Measurements from ENCODE around the gene FBXW8.

Gene FBXW8

DNA sequence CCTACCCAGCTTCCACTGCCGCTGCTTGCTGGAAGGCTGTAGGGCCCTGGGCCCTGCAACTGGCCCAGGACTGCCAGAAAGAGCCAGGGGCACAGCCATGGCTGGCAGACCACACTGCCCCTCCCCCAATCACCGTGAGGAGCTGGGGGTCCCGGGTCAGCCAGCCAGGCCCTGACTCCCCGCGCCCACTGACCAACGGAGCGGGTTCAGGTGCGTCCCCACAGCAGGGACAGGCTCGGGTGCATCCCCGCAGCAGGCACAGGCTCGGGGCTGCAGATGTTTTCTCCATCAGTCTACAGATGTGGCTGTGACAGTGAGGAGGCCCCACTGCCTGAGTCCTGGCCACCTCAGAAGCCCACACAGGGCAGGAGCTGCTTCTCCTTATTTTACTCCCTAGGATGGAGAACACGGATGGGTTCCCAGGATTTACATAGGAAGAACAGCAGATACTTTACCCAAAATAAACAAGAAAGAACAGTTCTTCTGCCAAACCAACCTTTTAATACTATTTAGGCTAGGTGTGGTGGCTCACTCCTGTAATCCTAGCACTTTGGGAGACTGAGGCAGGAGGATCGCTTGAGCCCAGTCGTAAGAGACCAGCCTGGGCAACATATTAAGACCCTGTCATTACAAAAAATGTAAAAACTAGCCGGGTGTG lies 127.4 kb downstream of the FBXW8 start:
- no peak overlapping the region for H3K27ac ChIP-seq
- TF ChIP-seq FOXP2 (optimal IDR thresholded peaks at IDR 0.05; ENCODE audit: control extremely low read depth, extremely low read length, insufficient read depth), result no peak
- TF ChIP-seq POLR2AphosphoS5 (IDR thresholded peaks at IDR 0.05; ENCODE audit: borderline replicate concordance, low read depth, low read length), result no peak
- TF ChIP-seq EZH2 (IDR thresholded peaks at IDR 0.05), result no peak
- no peak for DNase-seq (ENCODE audit: low read depth, low spot score)
- no peaks in the 10 kb centered on the region for H3K9me3 ChIP-seq (ENCODE audit: low read depth, low read length)
- H3K9ac ChIP-seq (ENCODE audit: insufficient read length), result no peak overlapping the region
- H3K4me3 ChIP-seq, result no peak overlapping the region
- H3K36me3 ChIP-seq (ENCODE audit: insufficient read depth, low read length), result no peaks in the 10 kb centered on the region

- TF ChIP-seq POLR2AphosphoS5 (IDR thresholded peaks at IDR 0.05; ENCODE audit: borderline replicate concordance, low read depth, low read length) (no peak), FOXP2 (optimal IDR thresholded peaks at IDR 0.05; ENCODE audit: control extremely low read depth, extremely low read length, insufficient read depth) (no peak), EZH2 (IDR thresholded peaks at IDR 0.05) (no peak)
- no peaks in the 10 kb centered on the region for H3K9me3 ChIP-seq (ENCODE audit: low read depth, low read length)
- H3K36me3 ChIP-seq (ENCODE audit: insufficient read depth, low read length), result no peaks in the 10 kb centered on the region
- DNase-seq (ENCODE audit: low read depth, low spot score), result no peak
- no peak overlapping the region for H3K4me3 ChIP-seq
- H3K9ac ChIP-seq (ENCODE audit: insufficient read length), result no peak overlapping the region
- H3K27ac ChIP-seq, result no peak overlapping the region
Measured at GRCh38 chr12:117038919-117039318, 128.2 kb downstream of the FBXW8 start.

DNA sequence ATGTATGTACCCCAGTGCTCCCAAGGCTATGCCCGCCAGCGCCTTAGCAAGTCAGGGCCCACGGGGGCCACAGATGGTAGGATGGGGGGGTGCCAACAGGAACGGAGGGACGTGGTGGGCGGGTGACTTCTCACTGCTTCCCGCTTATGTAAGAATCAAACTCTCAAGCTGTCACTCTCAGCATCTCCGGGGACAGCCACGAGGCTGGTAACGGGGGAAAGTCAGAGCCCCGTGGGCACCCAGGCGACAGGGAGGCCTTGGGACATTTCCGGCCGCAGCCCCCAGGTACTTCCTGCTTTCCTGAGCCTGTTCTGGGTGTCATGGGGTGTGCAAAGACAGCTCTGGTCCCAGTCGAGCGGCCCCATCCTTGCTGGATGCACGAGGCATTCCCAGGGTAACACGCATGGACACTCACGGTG lies 129.2 kb downstream of the FBXW8 start:
- H3K36me3 ChIP-seq (ENCODE audit: insufficient read depth, low read length), result no peaks in the 10 kb centered on the region
- TF ChIP-seq EZH2 (IDR thresholded peaks at IDR 0.05), result no peak
- TF ChIP-seq FOXP2 (optimal IDR thresholded peaks at IDR 0.05; ENCODE audit: control extremely low read depth, extremely low read length, insufficient read depth), result no peak
- H3K9ac ChIP-seq (ENCODE audit: insufficient read length), result no peak overlapping the region
- no peaks in the 10 kb centered on the region for H3K9me3 ChIP-seq (ENCODE audit: low read depth, low read length)
- no peak overlapping the region for H3K4me3 ChIP-seq
- DNase-seq (ENCODE audit: low read depth, low spot score), result no peak
- H3K27ac ChIP-seq, result no peak overlapping the region

GRCh38 chr12:117040496-117040895 lies 129.7 kb downstream of the FBXW8 start:
- H3K4me3 ChIP-seq, result no peak overlapping the region
- no peaks in the 10 kb centered on the region for H3K36me3 ChIP-seq (ENCODE audit: insufficient read depth, low read length)
- no peak overlapping the region for H3K9ac ChIP-seq (ENCODE audit: insufficient read length)
- H3K27ac ChIP-seq, result no peak overlapping the region
- TF ChIP-seq POLR2AphosphoS5 (IDR thresholded peaks at IDR 0.05; ENCODE audit: borderline replicate concordance, low read depth, low read length) (no peak), EZH2 (IDR thresholded peaks at IDR 0.05) (no peak), FOXP2 (optimal IDR thresholded peaks at IDR 0.05; ENCODE audit: control extremely low read depth, extremely low read length, insufficient read depth) (no peak)
- no peak for DNase-seq (ENCODE audit: low read depth, low spot score)
- no peaks in the 10 kb centered on the region for H3K9me3 ChIP-seq (ENCODE audit: low read depth, low read length)

DNA sequence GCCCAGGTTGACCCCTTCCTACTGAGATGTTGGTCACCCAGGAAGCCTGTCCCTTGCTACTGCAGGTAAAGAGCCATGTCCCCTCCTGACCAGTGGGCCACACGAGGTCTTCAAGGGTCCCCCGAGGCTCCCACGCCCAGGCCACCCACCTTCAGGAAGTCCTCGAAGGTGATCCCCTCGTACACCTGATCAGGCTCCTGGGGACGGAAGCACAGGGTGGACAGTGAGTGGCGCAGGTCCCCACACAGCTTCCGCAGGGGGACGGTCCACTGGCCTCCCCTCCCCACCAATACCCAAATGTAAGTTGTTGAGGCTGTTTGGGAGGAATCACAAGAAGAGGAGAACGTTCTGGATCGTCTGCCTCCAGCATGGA lies 131.0 kb downstream of the FBXW8 start:
- Histone ChIP-seq H3K4me3 (no peak overlapping the region), H3K36me3 (ENCODE audit: insufficient read depth, low read length) (no peaks in the 10 kb centered on the region), H3K9me3 (ENCODE audit: low read depth, low read length) (no peaks in the 10 kb centered on the region), H3K9ac (ENCODE audit: insufficient read length) (no peak overlapping the region), H3K27ac (no peak overlapping the region)
- TF ChIP-seq POLR2AphosphoS5 (IDR thresholded peaks at IDR 0.05; ENCODE audit: borderline replicate concordance, low read depth, low read length) (no peak), EZH2 (IDR thresholded peaks at IDR 0.05) (no peak), FOXP2 (optimal IDR thresholded peaks at IDR 0.05; ENCODE audit: control extremely low read depth, extremely low read length, insufficient read depth) (no peak)
- DNase-seq (ENCODE audit: low read depth, low spot score), result no peak

GRCh38 chr12:117042171-117042842 lies 131.6 kb downstream of the FBXW8 start:
- Histone ChIP-seq H3K9me3 (ENCODE audit: low read depth, low read length) (no peaks in the 10 kb centered on the region), H3K27ac (no peak overlapping the region)
- DNase-seq (ENCODE audit: low read depth, low spot score), result no peak

DNA sequence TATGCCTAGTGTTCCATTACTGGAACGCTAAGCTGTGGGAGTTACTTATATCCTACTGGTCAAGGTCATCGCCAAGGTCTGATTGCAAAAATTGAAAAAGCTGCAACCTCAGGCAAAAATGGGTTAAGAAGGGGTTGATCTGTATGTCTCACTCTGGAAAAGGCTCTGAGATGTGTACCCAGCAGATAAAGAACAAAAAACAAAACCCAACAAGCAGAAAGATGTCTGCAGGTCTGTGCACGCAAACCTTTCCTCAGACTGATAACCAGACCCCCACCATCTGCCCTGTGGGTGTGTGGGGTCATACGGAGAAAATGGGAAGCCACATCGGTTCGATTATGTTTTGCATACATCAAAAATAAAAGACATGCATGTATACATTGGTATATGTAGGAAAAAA lies 132.1 kb downstream of the FBXW8 start:
- Histone ChIP-seq H3K36me3 (ENCODE audit: insufficient read depth, low read length) (no peaks in the 10 kb centered on the region), H3K9me3 (ENCODE audit: low read depth, low read length) (no peaks in the 10 kb centered on the region), H3K9ac (ENCODE audit: insufficient read length) (no peak overlapping the region), H3K27ac (no peak overlapping the region), H3K4me3 (no peak overlapping the region)
- no peak for DNase-seq (ENCODE audit: low read depth, low spot score)
- no peak for TF ChIP-seq EZH2 (IDR thresholded peaks at IDR 0.05)
- no peak for TF ChIP-seq FOXP2 (optimal IDR thresholded peaks at IDR 0.05; ENCODE audit: control extremely low read depth, extremely low read length, insufficient read depth)
- no peak for TF ChIP-seq POLR2AphosphoS5 (IDR thresholded peaks at IDR 0.05; ENCODE audit: borderline replicate concordance, low read depth, low read length)

More at GRCh38 chr12:117042171-117042842, 131.6 kb downstream of the FBXW8 start:
- no peak for TF ChIP-seq POLR2AphosphoS5 (IDR thresholded peaks at IDR 0.05; ENCODE audit: borderline replicate concordance, low read depth, low read length)
- no peak for TF ChIP-seq EZH2 (IDR thresholded peaks at IDR 0.05)
- no peak for TF ChIP-seq FOXP2 (optimal IDR thresholded peaks at IDR 0.05; ENCODE audit: control extremely low read depth, extremely low read length, insufficient read depth)
- no peak overlapping the region for H3K9ac ChIP-seq (ENCODE audit: insufficient read length)
- no peak overlapping the region for H3K4me3 ChIP-seq
- H3K36me3 ChIP-seq (ENCODE audit: insufficient read depth, low read length), result no peaks in the 10 kb centered on the region

- H3K9me3 ChIP-seq (ENCODE audit: low read depth, low read length), result no peaks in the 10 kb centered on the region
- H3K36me3 ChIP-seq (ENCODE audit: insufficient read depth, low read length), result no peaks in the 10 kb centered on the region
- TF ChIP-seq EZH2 (IDR thresholded peaks at IDR 0.05) (no peak), POLR2AphosphoS5 (IDR thresholded peaks at IDR 0.05; ENCODE audit: borderline replicate concordance, low read depth, low read length) (no peak), FOXP2 (optimal IDR thresholded peaks at IDR 0.05; ENCODE audit: control extremely low read depth, extremely low read length, insufficient read depth) (no peak)
- no peak overlapping the region for H3K9ac ChIP-seq (ENCODE audit: insufficient read length)
- H3K4me3 ChIP-seq, result no peak overlapping the region
- no peak overlapping the region for H3K27ac ChIP-seq
- DNase-seq (ENCODE audit: low read depth, low spot score), result no peak
Measured at GRCh38 chr12:117044311-117044710, 133.6 kb downstream of the FBXW8 start.
